NCI-H748 treated with DMSO at 0.1 percent for 48 hours (cell line): ENCODE measurements around the gene OPTN.

Source experiments
- DNase-seq: peaks from one replicate; lab custom pipeline; 2025; lab: John Stamatoyannopoulos, UW

OPTN gene

GRCh38 chr10:13184276-13184675 lies 84.3 kb downstream of the OPTN start:
- DNase-seq = no peak

GRCh38 chr10:13184730-13185514 lies 85.0 kb downstream of the OPTN start:
- DNase-seq = no peak

GRCh38 chr10:13187135-13187534 lies 87.2 kb downstream of the OPTN start:
- no peak for DNase-seq
